Astrocyte of the spinal cord (primary cell): ENCODE data around the gene PPP1R13B.

Source experiments
- DNase-seq: peaks from one replicate; pipeline ENCODE4 v3.0.0; 2011; ENCODE audit warnings: low read depth, low spot score
- H3K4me3 ChIP-seq: 2 replicates; pipeline ENCODE4 v1.5.1; 2011; ENCODE audit warnings: low read depth, mild to moderate bottlenecking, low read length, moderate library complexity
- CTCF ChIP-seq: IDR thresholded peaks from 2 replicates; pipeline ENCODE4 v1.5.1; 2012; ENCODE audit warnings: low read depth, mild to moderate bottlenecking, low read length, inconsistent platforms
- in situ Hi-C: cut with HindIII; loops from 2 replicates; pipeline ENCODE4 v1.10.0; 2017; ENCODE audit warnings: low sequenced_read_pairs

Gene PPP1R13B

GRCh38 chr14:103820382-103820781 is 27.0 kb downstream of the PPP1R13B start:
- TF ChIP-seq CTCF, result no peak
- in situ Hi-C loops, result no loop called here

GRCh38 chr14:103819503-103820307 is 27.7 kb downstream of the PPP1R13B start:
- no peak for TF ChIP-seq CTCF
- in situ Hi-C loops, result no loop called here
- DNase-seq, result no peak
- H3K4me3 ChIP-seq, result no peak overlapping the region

More at GRCh38 chr14:103820382-103820781, 27.0 kb downstream of the PPP1R13B start:
- no peak for DNase-seq
- H3K4me3 ChIP-seq, result no peak overlapping the region

- in situ Hi-C loops, result no loop called here
- no peak for DNase-seq
- no peak for TF ChIP-seq CTCF
- H3K4me3 ChIP-seq, result no peak overlapping the region
Observed at GRCh38 chr14:103818870-103819269, 28.5 kb downstream of the PPP1R13B start.

- no peak overlapping the region for H3K4me3 ChIP-seq
- DNase-seq, result no peak
- TF ChIP-seq CTCF, result no peak
- in situ Hi-C loops, result no loop called here
Observed at GRCh38 chr14:103818422-103818821, 29.0 kb downstream of the PPP1R13B start.

GRCh38 chr14:103817595-103817994 is 29.8 kb downstream of the PPP1R13B start:
- TF ChIP-seq CTCF, result no peak
- no peak overlapping the region for H3K4me3 ChIP-seq
- no peak for DNase-seq
- in situ Hi-C loops, result no loop called here

- DNase-seq, result no peak
- no peak for TF ChIP-seq CTCF
- in situ Hi-C loops, result no loop called here
- no peak overlapping the region for H3K4me3 ChIP-seq
Observed at GRCh38 chr14:103816991-103817390, 30.4 kb downstream of the PPP1R13B start.

GRCh38 chr14:103815253-103815652 is 32.1 kb downstream of the PPP1R13B start:
- in situ Hi-C loops, result no loop called here
- DNase-seq, result no peak
- TF ChIP-seq CTCF, result no peak
- H3K4me3 ChIP-seq, result no peak overlapping the region
